GM12878 (cell line): ENCODE results near the gene COL24A1. TPM values are rescaled to one million over a fixed set of nuclear protein-coding genes. Genes with fewer than 3 reads are reported as not detected.

Experiments used
- CBFB ChIP-seq: IDR thresholded peaks from 2 replicates; pipeline ENCODE4 v1.6.1; 2016; ENCODE audit warnings: antibody characterized with exemption, low read depth
- CHD1 ChIP-seq: IDR thresholded peaks from 2 replicates; pipeline ENCODE4 v1.6.1; 2012; ENCODE audit warnings: low read depth, low read length, improper control_type of control experiment
- CHD2 ChIP-seq: IDR thresholded peaks from 2 replicates; pipeline ENCODE4 v1.6.1; 2011; ENCODE audit warnings: low read depth, low read length, improper control_type of control experiment, borderline replicate concordance
- EED ChIP-seq: sonication (generic); IDR thresholded peaks from 2 replicates; pipeline ENCODE4 v1.6.1; 2016; ENCODE audit warnings: antibody characterized with exemption, low read depth
- ESRRA ChIP-seq: IDR thresholded peaks from 2 replicates; pipeline ENCODE4 v1.6.1; 2012; ENCODE audit warnings: mild to moderate bottlenecking, low read length, improper control_type of control experiment
- RCOR1 ChIP-seq: conservative IDR thresholded peaks from 2 replicates; pipeline ENCODE4 v1.6.1; 2012; ENCODE audit warnings: low read depth, low read length, improper control_type of control experiment
- polyA plus RNA-seq, 11 experiments: library from polyadenylated mRNA; depleted of rRNA in 4 of 11; unstranded in 6 of 11; stranded (reverse) in 5 of 11; fragments of >200 nt; fragmentation: Nextera tagmentation in 4 of 11; fragmentation: Illumina TruSeq in 1 of 11; extraction: Ambion mirVana in 4 of 11; extraction: Trizol in 1 of 11; gene quantifications; 1 replicate in 1 of 11; 2 replicates in 10 of 11; pipeline versions ENCODE4 v1.2.1 to v1.2.3, GENCODE V29; 2011 to 2016; ENCODE audit warnings: inconsistent platforms in 2 of 11, missing spikeins in 2 of 11, low read depth in 1 of 11
- total RNA-seq, 4 experiments: library from RNA; depleted of rRNA in 3 of 4; stranded (reverse); fragments of >200 nt in 3 of 4; fragmentation: Illumina TruSeq in 1 of 4; extraction: Trizol in 1 of 4; gene quantifications; 2 replicates each; pipeline versions ENCODE4 v1.2.1 to v1.2.3, GENCODE V29; 2013 to 2021
- TF ChIP-seq, protein P1 (sequence below): IDR thresholded peaks from 2 replicates; pipeline ENCODE4 v1.6.1; 2012; ENCODE audit warnings: improper control_type of control experiment, low read depth, low read length; ENCODE audit not compliant: insufficient replicate concordance
- TF ChIP-seq, protein P2 (sequence below): IDR thresholded peaks from 2 replicates; pipeline ENCODE4 v1.6.1; 2011; ENCODE audit warnings: low read depth, low read length, improper control_type of control experiment, borderline replicate concordance

Gene COL24A1
- total and polyA plus RNA-seq, 10 of the 15 experiments (the other 5 are each of a cell fraction or from before 2014, with no cell fraction given): 0.19 to 4.1 (median 2.0) TPM

DNA sequence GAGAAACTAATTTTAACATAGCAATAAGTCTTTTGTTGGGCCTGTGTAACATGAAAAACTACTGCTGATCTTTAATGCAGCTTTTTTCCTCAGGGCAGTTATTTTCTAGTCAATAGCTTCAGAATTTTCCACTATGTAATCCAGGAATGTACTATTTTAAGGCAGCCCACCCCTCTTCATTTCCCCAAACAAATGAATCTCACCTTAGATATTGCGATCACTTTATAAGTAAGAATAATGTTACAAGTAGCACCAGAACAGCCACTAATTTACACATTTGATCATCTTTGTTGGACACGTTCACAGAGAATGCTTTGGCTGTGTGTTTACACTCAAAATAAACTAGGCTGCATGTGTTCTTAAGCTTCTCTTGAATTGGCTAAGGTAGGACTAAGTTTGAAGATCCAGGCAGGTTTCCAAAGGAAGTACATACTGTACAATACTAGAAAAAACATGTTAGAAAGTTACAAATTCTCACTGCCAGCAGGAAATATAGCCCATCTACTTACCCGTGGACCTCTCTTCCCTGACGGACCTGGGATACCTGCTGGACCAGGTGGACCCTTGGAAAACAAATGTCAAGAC lies 41.7 kb downstream of the COL24A1 start (continued):
- TF ChIP-seq, protein P1, sequence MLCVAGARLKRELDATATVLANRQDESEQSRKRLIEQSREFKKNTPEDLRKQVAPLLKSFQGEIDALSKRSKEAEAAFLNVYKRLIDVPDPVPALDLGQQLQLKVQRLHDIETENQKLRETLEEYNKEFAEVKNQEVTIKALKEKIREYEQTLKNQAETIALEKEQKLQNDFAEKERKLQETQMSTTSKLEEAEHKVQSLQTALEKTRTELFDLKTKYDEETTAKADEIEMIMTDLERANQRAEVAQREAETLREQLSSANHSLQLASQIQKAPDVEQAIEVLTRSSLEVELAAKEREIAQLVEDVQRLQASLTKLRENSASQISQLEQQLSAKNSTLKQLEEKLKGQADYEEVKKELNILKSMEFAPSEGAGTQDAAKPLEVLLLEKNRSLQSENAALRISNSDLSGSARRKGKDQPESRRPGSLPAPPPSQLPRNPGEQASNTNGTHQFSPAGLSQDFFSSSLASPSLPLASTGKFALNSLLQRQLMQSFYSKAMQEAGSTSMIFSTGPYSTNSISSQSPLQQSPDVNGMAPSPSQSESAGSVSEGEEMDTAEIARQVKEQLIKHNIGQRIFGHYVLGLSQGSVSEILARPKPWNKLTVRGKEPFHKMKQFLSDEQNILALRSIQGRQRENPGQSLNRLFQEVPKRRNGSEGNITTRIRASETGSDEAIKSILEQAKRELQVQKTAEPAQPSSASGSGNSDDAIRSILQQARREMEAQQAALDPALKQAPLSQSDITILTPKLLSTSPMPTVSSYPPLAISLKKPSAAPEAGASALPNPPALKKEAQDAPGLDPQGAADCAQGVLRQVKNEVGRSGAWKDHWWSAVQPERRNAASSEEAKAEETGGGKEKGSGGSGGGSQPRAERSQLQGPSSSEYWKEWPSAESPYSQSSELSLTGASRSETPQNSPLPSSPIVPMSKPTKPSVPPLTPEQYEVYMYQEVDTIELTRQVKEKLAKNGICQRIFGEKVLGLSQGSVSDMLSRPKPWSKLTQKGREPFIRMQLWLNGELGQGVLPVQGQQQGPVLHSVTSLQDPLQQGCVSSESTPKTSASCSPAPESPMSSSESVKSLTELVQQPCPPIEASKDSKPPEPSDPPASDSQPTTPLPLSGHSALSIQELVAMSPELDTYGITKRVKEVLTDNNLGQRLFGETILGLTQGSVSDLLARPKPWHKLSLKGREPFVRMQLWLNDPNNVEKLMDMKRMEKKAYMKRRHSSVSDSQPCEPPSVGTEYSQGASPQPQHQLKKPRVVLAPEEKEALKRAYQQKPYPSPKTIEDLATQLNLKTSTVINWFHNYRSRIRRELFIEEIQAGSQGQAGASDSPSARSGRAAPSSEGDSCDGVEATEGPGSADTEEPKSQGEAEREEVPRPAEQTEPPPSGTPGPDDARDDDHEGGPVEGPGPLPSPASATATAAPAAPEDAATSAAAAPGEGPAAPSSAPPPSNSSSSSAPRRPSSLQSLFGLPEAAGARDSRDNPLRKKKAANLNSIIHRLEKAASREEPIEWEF: no peak
- TF ChIP-seq ESRRA (no peak), CHD1 (no peak), RCOR1 (no peak), CBFB (no peak), CHD2 (no peak), EED (no peak)
- TF ChIP-seq, protein P2, sequence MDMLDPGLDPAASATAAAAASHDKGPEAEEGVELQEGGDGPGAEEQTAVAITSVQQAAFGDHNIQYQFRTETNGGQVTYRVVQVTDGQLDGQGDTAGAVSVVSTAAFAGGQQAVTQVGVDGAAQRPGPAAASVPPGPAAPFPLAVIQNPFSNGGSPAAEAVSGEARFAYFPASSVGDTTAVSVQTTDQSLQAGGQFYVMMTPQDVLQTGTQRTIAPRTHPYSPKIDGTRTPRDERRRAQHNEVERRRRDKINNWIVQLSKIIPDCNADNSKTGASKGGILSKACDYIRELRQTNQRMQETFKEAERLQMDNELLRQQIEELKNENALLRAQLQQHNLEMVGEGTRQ: no peak
